ENCODE measurements around the gene PLCL1. TPM values are rescaled to one million over a fixed set of nuclear protein-coding genes. Genes with fewer than 3 reads are reported as not detected.

Gene PLCL1
- total RNA-seq, 1 donor from 2014 or later = 12.5 TPM

GRCh38 chr2:197929008-197929885 is 124.9 kb downstream of the PLCL1 start:
- Histone ChIP-seq H3K27ac (ENCODE audit: low read depth, low read length) (no peak overlapping the region), H3K36me3 (ENCODE audit: control insufficient read depth in 3 of 3, insufficient read depth in 3 of 3, low read length in 3 of 3) (no peaks in the 10 kb centered on the region), H3K9ac (ENCODE audit: low read depth in 1 of 3, low read length in 3 of 3) (no peak overlapping the region), H3K9me3 (ENCODE audit: control insufficient read depth in 3 of 3, low read length in 3 of 3) (no peaks in the 10 kb centered on the region), H3K4me3 (ENCODE audit: low read length in 3 of 3) (no peak overlapping the region), H3K27me3 (ENCODE audit: control insufficient read depth in 3 of 3, insufficient read depth in 3 of 3, low read length in 3 of 3) (no peaks in the 10 kb centered on the region), H3K4me1 (ENCODE audit: control insufficient read depth in 3 of 3, insufficient read depth in 3 of 3, low read length in 3 of 3) (peaks cover 2 to 9% (median 5%) of the 10 kb centered on the region in 3 donors)

- no peak overlapping the region for H3K9ac ChIP-seq (ENCODE audit: low read depth in 1 of 3, low read length in 3 of 3)
- no peak overlapping the region for H3K27ac ChIP-seq (ENCODE audit: low read depth, low read length)
- no peak overlapping the region for H3K4me3 ChIP-seq (ENCODE audit: low read length in 3 of 3)
- H3K36me3 ChIP-seq (ENCODE audit: control insufficient read depth in 3 of 3, insufficient read depth in 3 of 3, low read length in 3 of 3) = no peaks in the 10 kb centered on the region
- H3K27me3 ChIP-seq (ENCODE audit: control insufficient read depth in 3 of 3, insufficient read depth in 3 of 3, low read length in 3 of 3) = no peaks in the 10 kb centered on the region
- peaks cover 2 to 9% (median 5%) of the 10 kb centered on the region in 3 donors for H3K4me1 ChIP-seq (ENCODE audit: control insufficient read depth in 3 of 3, insufficient read depth in 3 of 3, low read length in 3 of 3)
- no peaks in the 10 kb centered on the region for H3K9me3 ChIP-seq (ENCODE audit: control insufficient read depth in 3 of 3, low read length in 3 of 3)
Observed at GRCh38 chr2:197929886-197930227, 125.5 kb downstream of the PLCL1 start.

- no peak overlapping the region for H3K9ac ChIP-seq (ENCODE audit: low read depth in 1 of 3, low read length in 3 of 3)
- H3K4me3 ChIP-seq (ENCODE audit: low read length in 3 of 3) = no peak overlapping the region
- H3K4me1 ChIP-seq (ENCODE audit: control insufficient read depth in 3 of 3, insufficient read depth in 3 of 3, low read length in 3 of 3) = peaks cover 2 to 6% (median 5%) of the 10 kb centered on the region in 3 donors
- H3K27ac ChIP-seq (ENCODE audit: low read depth, low read length) = no peak overlapping the region
- no peaks in the 10 kb centered on the region for H3K27me3 ChIP-seq (ENCODE audit: control insufficient read depth in 3 of 3, insufficient read depth in 3 of 3, low read length in 3 of 3)
- no peaks in the 10 kb centered on the region for H3K36me3 ChIP-seq (ENCODE audit: control insufficient read depth in 3 of 3, insufficient read depth in 3 of 3, low read length in 3 of 3)
- H3K9me3 ChIP-seq (ENCODE audit: control insufficient read depth in 3 of 3, low read length in 3 of 3) = no peaks in the 10 kb centered on the region
Observed at GRCh38 chr2:197930570-197931278, 126.3 kb downstream of the PLCL1 start.

GRCh38 chr2:197931661-197932312 is 127.4 kb downstream of the PLCL1 start:
- no peaks in the 10 kb centered on the region for H3K9me3 ChIP-seq (ENCODE audit: control insufficient read depth in 3 of 3, low read length in 3 of 3)
- H3K4me1 ChIP-seq (ENCODE audit: control insufficient read depth in 3 of 3, insufficient read depth in 3 of 3, low read length in 3 of 3) = peaks cover 2 to 6% (median 5%) of the 10 kb centered on the region in 3 donors
- no peak overlapping the region for H3K27ac ChIP-seq (ENCODE audit: low read depth, low read length)
- H3K4me3 ChIP-seq (ENCODE audit: low read length in 3 of 3) = no peak overlapping the region
- no peaks in the 10 kb centered on the region for H3K36me3 ChIP-seq (ENCODE audit: control insufficient read depth in 3 of 3, insufficient read depth in 3 of 3, low read length in 3 of 3)
- H3K9ac ChIP-seq (ENCODE audit: low read depth in 1 of 3, low read length in 3 of 3) = no peak overlapping the region
- no peaks in the 10 kb centered on the region for H3K27me3 ChIP-seq (ENCODE audit: control insufficient read depth in 3 of 3, insufficient read depth in 3 of 3, low read length in 3 of 3)

GRCh38 chr2:197932374-197932773 is 128.0 kb downstream of the PLCL1 start:
- H3K27me3 ChIP-seq (ENCODE audit: control insufficient read depth in 3 of 3, insufficient read depth in 3 of 3, low read length in 3 of 3) = no peaks in the 10 kb centered on the region
- H3K9ac ChIP-seq (ENCODE audit: low read depth in 1 of 3, low read length in 3 of 3) = no peak overlapping the region
- no peak overlapping the region for H3K27ac ChIP-seq (ENCODE audit: low read depth, low read length)
- peaks cover 2 to 5% (median 3%) of the 10 kb centered on the region in 3 donors for H3K4me1 ChIP-seq (ENCODE audit: control insufficient read depth in 3 of 3, insufficient read depth in 3 of 3, low read length in 3 of 3)
- no peaks in the 10 kb centered on the region for H3K36me3 ChIP-seq (ENCODE audit: control insufficient read depth in 3 of 3, insufficient read depth in 3 of 3, low read length in 3 of 3)
- no peaks in the 10 kb centered on the region for H3K9me3 ChIP-seq (ENCODE audit: control insufficient read depth in 3 of 3, low read length in 3 of 3)
- no peak overlapping the region for H3K4me3 ChIP-seq (ENCODE audit: low read length in 3 of 3)

GRCh38 chr2:197934261-197934933 is 130.0 kb downstream of the PLCL1 start:
- Histone ChIP-seq H3K36me3 (ENCODE audit: control insufficient read depth in 3 of 3, insufficient read depth in 3 of 3, low read length in 3 of 3) (no peaks in the 10 kb centered on the region), H3K9ac (ENCODE audit: low read depth in 1 of 3, low read length in 3 of 3) (no peak overlapping the region), H3K4me3 (ENCODE audit: low read length in 3 of 3) (no peak overlapping the region), H3K4me1 (ENCODE audit: control insufficient read depth in 3 of 3, insufficient read depth in 3 of 3, low read length in 3 of 3) (peaks cover 0 to under 1% (median under 1%) of the 10 kb centered on the region in 3 donors), H3K27ac (ENCODE audit: low read depth, low read length) (no peak overlapping the region), H3K9me3 (ENCODE audit: control insufficient read depth in 3 of 3, low read length in 3 of 3) (no peaks in the 10 kb centered on the region), H3K27me3 (ENCODE audit: control insufficient read depth in 3 of 3, insufficient read depth in 3 of 3, low read length in 3 of 3) (no peaks in the 10 kb centered on the region)

- Histone ChIP-seq H3K36me3 (ENCODE audit: control insufficient read depth in 3 of 3, insufficient read depth in 3 of 3, low read length in 3 of 3) (no peaks in the 10 kb centered on the region), H3K27me3 (ENCODE audit: control insufficient read depth in 3 of 3, insufficient read depth in 3 of 3, low read length in 3 of 3) (no peaks in the 10 kb centered on the region)
Observed at GRCh38 chr2:197934934-197935289, 130.5 kb downstream of the PLCL1 start.

GRCh38 chr2:197937814-197938213 is 133.4 kb downstream of the PLCL1 start:
- no peaks in the 10 kb centered on the region for H3K36me3 ChIP-seq (ENCODE audit: control insufficient read depth in 3 of 3, insufficient read depth in 3 of 3, low read length in 3 of 3)
- H3K27me3 ChIP-seq (ENCODE audit: control insufficient read depth in 3 of 3, insufficient read depth in 3 of 3, low read length in 3 of 3) = no peaks in the 10 kb centered on the region
- H3K4me1 ChIP-seq (ENCODE audit: control insufficient read depth in 3 of 3, insufficient read depth in 3 of 3, low read length in 3 of 3) = no peaks in the 10 kb centered on the region
- no peak overlapping the region for H3K9ac ChIP-seq (ENCODE audit: low read depth in 1 of 3, low read length in 3 of 3)
- H3K4me3 ChIP-seq (ENCODE audit: low read length in 3 of 3) = no peak overlapping the region
- H3K27ac ChIP-seq (ENCODE audit: low read depth, low read length) = no peak overlapping the region
- H3K9me3 ChIP-seq (ENCODE audit: control insufficient read depth in 3 of 3, low read length in 3 of 3) = no peaks in the 10 kb centered on the region

More at GRCh38 chr2:197934934-197935289, 130.5 kb downstream of the PLCL1 start:
- Histone ChIP-seq H3K9me3 (ENCODE audit: control insufficient read depth in 3 of 3, low read length in 3 of 3) (no peaks in the 10 kb centered on the region), H3K27ac (ENCODE audit: low read depth, low read length) (no peak overlapping the region), H3K9ac (ENCODE audit: low read depth in 1 of 3, low read length in 3 of 3) (no peak overlapping the region), H3K4me3 (ENCODE audit: low read length in 3 of 3) (no peak overlapping the region), H3K4me1 (ENCODE audit: control insufficient read depth in 3 of 3, insufficient read depth in 3 of 3, low read length in 3 of 3) (no peaks in the 10 kb centered on the region)

GRCh38 chr2:197938555-197938954 is 134.2 kb downstream of the PLCL1 start:
- Histone ChIP-seq H3K4me3 (ENCODE audit: low read length in 3 of 3) (no peak overlapping the region), H3K9ac (ENCODE audit: low read depth in 1 of 3, low read length in 3 of 3) (no peak overlapping the region), H3K27me3 (ENCODE audit: control insufficient read depth in 3 of 3, insufficient read depth in 3 of 3, low read length in 3 of 3) (no peaks in the 10 kb centered on the region), H3K36me3 (ENCODE audit: control insufficient read depth in 3 of 3, insufficient read depth in 3 of 3, low read length in 3 of 3) (no peaks in the 10 kb centered on the region), H3K9me3 (ENCODE audit: control insufficient read depth in 3 of 3, low read length in 3 of 3) (no peaks in the 10 kb centered on the region), H3K27ac (ENCODE audit: low read depth, low read length) (no peak overlapping the region), H3K4me1 (ENCODE audit: control insufficient read depth in 3 of 3, insufficient read depth in 3 of 3, low read length in 3 of 3) (no peaks in the 10 kb centered on the region)
